Loucy (cell line): ENCODE data around the gene CUEDC2.

ENCODE experiments used
- EZH2phosphoT487 ChIP-seq: fragments of 200-600 bp; IDR thresholded peaks from 2 replicates; pipeline ENCODE4 v1.6.1; 2018; ENCODE audit warnings: antibody characterized with exemption, mild to moderate bottlenecking, moderate library complexity, borderline replicate concordance
- TF ChIP-seq, protein P1 (sequence below): fragments of 200-600 bp; sonication (generic); conservative IDR thresholded peaks from 2 replicates; pipeline ENCODE4 v1.5.1; 2014; ENCODE audit warnings: mild to moderate bottlenecking, antibody characterized with exemption, low read length

DNA sequence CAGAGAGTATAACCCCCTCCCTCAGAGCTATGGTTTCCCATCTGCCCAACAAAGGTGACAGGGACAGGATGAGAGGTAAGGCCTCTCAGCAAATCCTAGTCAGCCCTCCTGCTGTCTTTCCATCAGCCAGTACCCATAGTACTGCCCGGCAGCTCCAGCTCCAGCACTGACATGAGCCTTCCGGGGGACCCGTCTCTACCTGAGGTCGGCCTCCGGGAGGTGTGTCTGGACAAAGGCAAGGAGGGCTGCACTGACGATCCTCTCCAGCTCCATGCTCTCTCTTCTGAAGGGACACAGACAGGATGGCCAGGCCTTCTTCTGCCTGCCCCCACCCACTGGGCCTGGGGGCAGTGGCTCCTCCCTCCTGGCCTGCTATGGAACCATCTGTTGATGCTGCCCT lies 7.5 kb downstream of the CUEDC2 start:
- TF ChIP-seq, protein P1, sequence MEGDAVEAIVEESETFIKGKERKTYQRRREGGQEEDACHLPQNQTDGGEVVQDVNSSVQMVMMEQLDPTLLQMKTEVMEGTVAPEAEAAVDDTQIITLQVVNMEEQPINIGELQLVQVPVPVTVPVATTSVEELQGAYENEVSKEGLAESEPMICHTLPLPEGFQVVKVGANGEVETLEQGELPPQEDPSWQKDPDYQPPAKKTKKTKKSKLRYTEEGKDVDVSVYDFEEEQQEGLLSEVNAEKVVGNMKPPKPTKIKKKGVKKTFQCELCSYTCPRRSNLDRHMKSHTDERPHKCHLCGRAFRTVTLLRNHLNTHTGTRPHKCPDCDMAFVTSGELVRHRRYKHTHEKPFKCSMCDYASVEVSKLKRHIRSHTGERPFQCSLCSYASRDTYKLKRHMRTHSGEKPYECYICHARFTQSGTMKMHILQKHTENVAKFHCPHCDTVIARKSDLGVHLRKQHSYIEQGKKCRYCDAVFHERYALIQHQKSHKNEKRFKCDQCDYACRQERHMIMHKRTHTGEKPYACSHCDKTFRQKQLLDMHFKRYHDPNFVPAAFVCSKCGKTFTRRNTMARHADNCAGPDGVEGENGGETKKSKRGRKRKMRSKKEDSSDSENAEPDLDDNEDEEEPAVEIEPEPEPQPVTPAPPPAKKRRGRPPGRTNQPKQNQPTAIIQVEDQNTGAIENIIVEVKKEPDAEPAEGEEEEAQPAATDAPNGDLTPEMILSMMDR, result no peak
- TF ChIP-seq EZH2phosphoT487, result no peak
